GM19240 (cell line): ENCODE measurements around the gene IRF3.

Experiments
- DNase-seq: peaks from one replicate; pipeline ENCODE4 v3.0.0; 2011; ENCODE audit warnings: low spot score; ENCODE audit not compliant: insufficient read length

The IRF3 gene

GRCh38 chr19:49669516-49669915 lies 3.9 kb upstream of the IRF3 start:
- no peak for DNase-seq

- no peak for DNase-seq
Observed at GRCh38 chr19:49667473-49667872, 1.8 kb upstream of the IRF3 start.

- DNase-seq = no peak
Observed at GRCh38 chr19:49666120-49666444, 425 bp upstream of the IRF3 start.

GRCh38 chr19:49665036-49665350 lies 664 bp downstream of the IRF3 start:
- DNase-seq = no peak

- peak; percentile 88 for DNase-seq
Observed at GRCh38 chr19:49664171-49665035, 1.3 kb downstream of the IRF3 start.

- no peak for DNase-seq
Observed at GRCh38 chr19:49663224-49663623, 2.4 kb downstream of the IRF3 start.

- DNase-seq = no peak
Observed at GRCh38 chr19:49662011-49662410, 3.6 kb downstream of the IRF3 start.

GRCh38 chr19:49660338-49660961 lies 5.2 kb downstream of the IRF3 start:
- DNase-seq = no peak

GRCh38 chr19:49658566-49659442 lies 6.9 kb downstream of the IRF3 start:
- DNase-seq = no peak

GRCh38 chr19:49658139-49658517 lies 7.5 kb downstream of the IRF3 start:
- no peak for DNase-seq

- no peak for DNase-seq
Observed at GRCh38 chr19:49657493-49658138, 8.0 kb downstream of the IRF3 start.

- DNase-seq = no peak
Observed at GRCh38 chr19:49656456-49657109, 9.1 kb downstream of the IRF3 start.

- no peak for DNase-seq
Observed at GRCh38 chr19:49655570-49656455, 9.8 kb downstream of the IRF3 start.

GRCh38 chr19:49654581-49654980 lies 11.1 kb downstream of the IRF3 start:
- no peak for DNase-seq

GRCh38 chr19:49653466-49653806 lies 12.2 kb downstream of the IRF3 start:
- DNase-seq = no peak

GRCh38 chr19:49652551-49653465 lies 12.8 kb downstream of the IRF3 start:
- no peak for DNase-seq

GRCh38 chr19:49651820-49652550 lies 13.7 kb downstream of the IRF3 start:
- DNase-seq = no peak

GRCh38 chr19:49651029-49651819 lies 14.4 kb downstream of the IRF3 start:
- no peak for DNase-seq
